Muscle of leg (tissue), 11 donors: ENCODE results near the gene RIMBP2. TPM values are rescaled to one million over a fixed set of nuclear protein-coding genes. Genes with fewer than 3 reads are reported as not detected.

Source experiments
- DNase-seq: peaks from one replicate; pipeline ENCODE4 v3.0.0; 2013
- H3K27ac ChIP-seq: one replicate; pipeline ENCODE4 v1.5.1; 2013; ENCODE audit warnings: mild to moderate bottlenecking, low read length, control low read depth
- H3K27me3 ChIP-seq: one replicate; pipeline ENCODE4 v1.6.1; 2013; ENCODE audit warnings: low read length; ENCODE audit not compliant: control insufficient read depth, insufficient read depth
- H3K36me3 ChIP-seq: one replicate; pipeline ENCODE4 v1.6.1; 2013; ENCODE audit warnings: low read length; ENCODE audit not compliant: control insufficient read depth, insufficient read depth
- H3K4me1 ChIP-seq: one replicate; pipeline ENCODE4 v1.6.1; 2013; ENCODE audit warnings: low read length; ENCODE audit not compliant: control insufficient read depth, insufficient read depth
- H3K4me3 ChIP-seq: one replicate; pipeline ENCODE4 v1.5.1; 2013; ENCODE audit warnings: low read length, control low read depth
- H3K9me3 ChIP-seq: replicated peaks from 2 replicates; pipeline ENCODE4 v1.6.1; 2013; ENCODE audit warnings: low read depth, low read length; ENCODE audit not compliant: control insufficient read depth
- WGBS: methylation state at CpG from one replicate; pipeline ENCODE4 v1.1.5; 2013; ENCODE audit warnings: missing lambda C conversion rate; ENCODE audit not compliant: insufficient coverage; 5-methylcytosine and 5-hydroxymethylcytosine counted together
- polyA plus RNA-seq, 8 donors: library from polyadenylated mRNA; unstranded; fragments of 120-200 nt; gene quantifications; one replicate each; pipeline versions ENCODE4 v1.2.1 to v1.2.3, GENCODE V29; 2013; ENCODE audit warnings: inconsistent platforms in 1 of 8, low replicate concordance in 1 of 8; ENCODE audit not compliant: insufficient read length in 8 of 8, insufficient read depth in 1 of 8
- total RNA-seq: library from RNA; stranded (reverse); fragments of 120-200 nt; gene quantifications from one replicate; pipeline ENCODE4 v1.2.4, GENCODE V29; 2013

RIMBP2 gene
- total and polyA plus RNA-seq, 9 donors, result 0.46 to 2.1 (median 0.87) TPM

- 36% methylated on average over 3 of the region's 4 CpGs for WGBS
- Histone ChIP-seq H3K9me3 (no peaks in the 10 kb centered on the region), H3K4me1 (no peaks in the 10 kb centered on the region), H3K36me3 (no peaks in the 10 kb centered on the region), H3K27ac (no peak overlapping the region), H3K27me3 (peaks cover 9% of the 10 kb centered on the region), H3K4me3 (no peak overlapping the region)
- DNase-seq, result no peak
Measured at GRCh38 chr12:130394906-130395305, 321.2 kb downstream of the RIMBP2 start.

DNA sequence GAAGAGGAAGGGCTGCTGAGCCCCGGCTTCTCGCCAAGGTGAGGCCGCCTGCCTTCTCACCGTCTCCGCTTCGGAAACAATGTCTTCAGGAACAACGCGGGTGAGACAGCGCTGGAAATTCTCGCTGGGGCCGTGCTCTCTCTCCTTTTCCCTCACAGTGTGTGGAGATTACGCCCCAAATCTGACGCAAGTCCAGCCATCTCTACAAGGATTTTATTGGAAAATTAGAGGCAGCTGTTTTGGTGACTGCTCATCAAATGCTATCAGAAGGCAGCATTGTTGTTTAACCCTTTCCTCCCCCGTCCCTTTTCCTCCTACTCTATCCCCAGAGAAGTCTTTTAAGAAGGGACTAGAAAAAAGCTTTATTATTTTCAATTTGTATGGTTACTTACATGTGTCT, 324.9 kb downstream of the RIMBP2 start:
- DNase-seq, result peak; percentile 24
- Histone ChIP-seq H3K27ac (no peak overlapping the region), H3K27me3 (peaks cover 9% of the 10 kb centered on the region), H3K4me1 (no peaks in the 10 kb centered on the region), H3K4me3 (no peak overlapping the region), H3K9me3 (no peaks in the 10 kb centered on the region), H3K36me3 (no peaks in the 10 kb centered on the region)
- WGBS, result 20% methylated on average over 1 of the region's 14 CpGs

DNA sequence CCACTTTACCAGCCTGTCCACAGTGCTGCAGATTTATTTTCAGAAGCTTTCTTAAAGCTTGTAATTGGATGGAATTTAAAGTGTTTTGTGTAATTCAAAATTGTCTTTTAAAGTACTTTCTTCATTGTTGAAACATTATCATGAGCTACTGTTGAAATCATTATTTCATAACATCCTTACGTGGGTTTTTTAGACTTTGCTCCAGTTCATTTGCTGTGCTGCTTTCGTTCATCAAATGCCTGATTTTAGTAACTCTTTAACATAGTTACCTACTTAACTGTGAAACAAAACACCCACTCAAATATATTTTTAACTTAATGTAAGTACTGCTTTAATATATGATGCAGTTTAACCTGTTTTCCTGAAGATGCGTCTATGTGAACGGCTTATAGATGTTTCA, 330.9 kb downstream of the RIMBP2 start:
- Histone ChIP-seq H3K4me3 (no peak overlapping the region), H3K27ac (no peak overlapping the region), H3K9me3 (no peaks in the 10 kb centered on the region), H3K36me3 (no peaks in the 10 kb centered on the region), H3K27me3 (peaks cover 5% of the 10 kb centered on the region), H3K4me1 (no peaks in the 10 kb centered on the region)
- no peak for DNase-seq
- whole genome bisulfite sequencing, result no CpG with 5 or more reads among the region's 4 CpGs

- H3K4me1 ChIP-seq, result no peaks in the 10 kb centered on the region
- 60% methylated on average over 1 of the region's 3 CpGs for WGBS
- DNase-seq, result no peak
- no peak overlapping the region for H3K4me3 ChIP-seq
- no peaks in the 10 kb centered on the region for H3K9me3 ChIP-seq
- no peaks in the 10 kb centered on the region for H3K36me3 ChIP-seq
- H3K27ac ChIP-seq, result no peak overlapping the region
- H3K27me3 ChIP-seq, result peaks cover 4% of the 10 kb centered on the region
Measured at GRCh38 chr12:130384234-130384633, 331.9 kb downstream of the RIMBP2 start.

DNA sequence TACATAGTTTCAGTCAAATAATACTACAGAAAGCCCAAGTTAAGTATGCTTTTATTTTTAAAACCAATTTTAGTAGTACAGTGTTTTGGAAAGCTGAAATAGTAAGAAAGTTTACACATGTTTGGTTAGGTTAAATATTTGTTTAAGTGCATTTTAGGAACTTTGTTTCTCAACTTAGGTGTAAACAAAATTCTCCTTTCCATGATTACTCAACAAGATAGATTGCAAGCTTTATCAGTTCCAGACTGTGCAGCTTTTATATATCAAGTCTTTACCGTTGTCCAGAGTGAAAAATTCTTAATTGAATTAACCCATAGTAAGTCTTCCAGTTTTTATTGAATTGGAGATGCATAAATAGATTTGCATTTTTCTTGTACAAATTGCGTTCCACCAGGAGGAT, 333.3 kb downstream of the RIMBP2 start:
- DNase-seq, result no peak
- Histone ChIP-seq H3K27ac (no peak overlapping the region), H3K4me1 (no peaks in the 10 kb centered on the region), H3K36me3 (no peaks in the 10 kb centered on the region), H3K9me3 (no peaks in the 10 kb centered on the region), H3K27me3 (peaks cover 6% of the 10 kb centered on the region), H3K4me3 (no peak overlapping the region)
- WGBS, result 100% methylated on average over 1 of the region's 2 CpGs

GRCh38 chr12:130375296-130376287, 340.5 kb downstream of the RIMBP2 start:
- no peak overlapping the region for H3K4me3 ChIP-seq
- H3K4me1 ChIP-seq, result no peaks in the 10 kb centered on the region
- H3K36me3 ChIP-seq, result no peaks in the 10 kb centered on the region
- peak; percentile 12 for DNase-seq
- no peak overlapping the region for H3K27ac ChIP-seq
- 80% methylated on average over 5 of the region's 13 CpGs for WGBS
- H3K27me3 ChIP-seq, result peaks cover 18% of the 10 kb centered on the region
- no peaks in the 10 kb centered on the region for H3K9me3 ChIP-seq

DNA sequence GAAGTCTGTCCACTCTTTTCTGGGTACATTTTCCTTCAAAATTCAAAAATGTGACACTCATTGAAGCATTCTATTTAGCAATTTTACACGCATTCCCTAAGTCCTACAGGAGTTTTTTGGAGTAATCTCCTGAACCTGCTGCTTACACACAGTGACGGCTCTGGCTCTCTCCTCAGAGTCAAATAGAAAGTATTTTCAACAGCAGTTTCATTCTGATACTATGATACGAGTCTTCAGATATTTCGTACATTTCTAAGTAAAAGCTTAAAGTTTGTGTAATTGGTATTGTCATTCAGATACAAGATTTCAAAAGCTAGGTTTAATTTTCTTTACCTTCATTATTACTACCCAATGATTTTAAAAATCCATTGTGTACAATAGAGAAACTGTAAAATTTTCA, 342.0 kb downstream of the RIMBP2 start:
- H3K27ac ChIP-seq, result no peak overlapping the region
- no peaks in the 10 kb centered on the region for H3K9me3 ChIP-seq
- WGBS, result 100% methylated on average over 1 of the region's 4 CpGs
- no peaks in the 10 kb centered on the region for H3K4me1 ChIP-seq
- DNase-seq, result no peak
- peaks cover 21% of the 10 kb centered on the region for H3K27me3 ChIP-seq
- no peaks in the 10 kb centered on the region for H3K36me3 ChIP-seq
- no peak overlapping the region for H3K4me3 ChIP-seq

- Histone ChIP-seq H3K4me3 (no peak overlapping the region), H3K36me3 (no peaks in the 10 kb centered on the region), H3K4me1 (no peaks in the 10 kb centered on the region), H3K9me3 (no peaks in the 10 kb centered on the region), H3K27me3 (peaks cover 19% of the 10 kb centered on the region), H3K27ac (no peak overlapping the region)
- no peak for DNase-seq
- 50% methylated on average over 2 of the region's 4 CpGs for WGBS
Measured at GRCh38 chr12:130372936-130373335, 343.2 kb downstream of the RIMBP2 start.

DNA sequence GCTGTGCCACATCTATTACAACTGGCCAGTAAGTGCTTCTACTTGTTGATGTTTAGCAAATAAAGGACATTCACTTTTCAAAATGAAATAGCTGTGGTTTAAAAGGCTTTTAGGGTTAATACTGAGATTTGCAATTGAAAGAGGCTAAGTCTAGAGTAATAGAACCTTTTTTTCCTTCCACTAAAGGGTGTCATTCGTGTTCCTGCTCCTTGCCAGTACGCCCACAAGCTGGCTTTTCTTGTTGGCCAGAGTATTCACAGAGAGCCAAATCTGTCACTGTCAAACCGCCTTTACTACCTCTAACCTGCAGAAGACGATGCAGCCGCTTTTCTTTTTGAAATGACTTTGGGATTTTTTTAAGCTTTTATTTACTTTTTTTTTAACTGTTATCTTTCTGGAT, 344.8 kb downstream of the RIMBP2 start:
- no peaks in the 10 kb centered on the region for H3K4me1 ChIP-seq
- WGBS, result no CpG with 5 or more reads among the region's 5 CpGs

GRCh38 chr12:130369816-130370215, 346.3 kb downstream of the RIMBP2 start:
- Histone ChIP-seq H3K27me3 (peaks cover 22% of the 10 kb centered on the region), H3K4me3 (no peak overlapping the region), H3K36me3 (no peaks in the 10 kb centered on the region), H3K4me1 (no peaks in the 10 kb centered on the region), H3K27ac (no peak overlapping the region), H3K9me3 (no peaks in the 10 kb centered on the region)
- peak; percentile 4 for DNase-seq
- WGBS, result 83% methylated on average over 1 of the region's 4 CpGs

More for the DNA sequence above, 344.8 kb downstream of the RIMBP2 start:
- DNase-seq, result no peak
- H3K9me3 ChIP-seq, result no peaks in the 10 kb centered on the region
- no peak overlapping the region for H3K27ac ChIP-seq
- peaks cover 21% of the 10 kb centered on the region for H3K27me3 ChIP-seq
- no peak overlapping the region for H3K4me3 ChIP-seq
- H3K36me3 ChIP-seq, result no peaks in the 10 kb centered on the region
